HepG2 (cell line): ENCODE measurements around the gene CHKA. TPM values are rescaled to one million over a fixed set of nuclear protein-coding genes. Genes with fewer than 3 reads are reported as not detected.

Experiments
- BRD4 ChIP-seq: sonication (generic); formaldehyde crosslinking; IDR thresholded peaks from 2 replicates; pipeline ENCODE4 v1.4.0; 2020; ENCODE audit warnings: missing genetic modification reagents
- CENPT ChIP-seq: sonication (generic); formaldehyde crosslinking; IDR thresholded peaks from 2 replicates; pipeline ENCODE4 v1.8.0; 2022; ENCODE audit warnings: low read depth, mild to moderate bottlenecking, moderate library complexity, missing genetic modification reagents
- EP300 ChIP-seq, 3 experiments: sonication (generic) in 1 of 3; formaldehyde crosslinking in 1 of 3; IDR thresholded peaks; 2 replicates each; pipeline versions ENCODE4 v1.5.1 to v1.6.1; 2011 to 2020; ENCODE audit warnings: low read depth in 2 of 3, low read length in 2 of 3, borderline replicate concordance in 1 of 3, improper control_type of control experiment in 1 of 3, mild to moderate bottlenecking in 1 of 3, missing genetic modification reagents in 1 of 3, moderate library complexity in 1 of 3
- ETV5 ChIP-seq: IDR thresholded peaks from 2 replicates; pipeline ENCODE4 v1.6.1; 2018; ENCODE audit warnings: missing biosample characterization, missing genetic modification reagents, inconsistent platforms, borderline replicate concordance
- HES4 ChIP-seq: sonication (generic); formaldehyde crosslinking; IDR thresholded peaks from 2 replicates; pipeline ENCODE4 v1.9.0; 2021; ENCODE audit warnings: mild to moderate bottlenecking, missing genetic modification reagents, borderline replicate concordance
- HIVEP1 ChIP-seq: sonication (generic); formaldehyde crosslinking; IDR thresholded peaks from 2 replicates; pipeline ENCODE4 v1.4.0; 2020; ENCODE audit warnings: mild to moderate bottlenecking, missing genetic modification reagents
- IRF2 ChIP-seq: IDR thresholded peaks from 2 replicates; pipeline ENCODE4 v1.6.1; 2018; ENCODE audit warnings: missing genetic modification reagents, missing compliant biosample characterization
- KLF9 ChIP-seq: IDR thresholded peaks from 2 replicates; pipeline ENCODE4 v1.6.1; 2016; ENCODE audit warnings: low read depth
- MATR3 ChIP-seq: sonication (generic); formaldehyde crosslinking; IDR thresholded peaks from 2 replicates; pipeline ENCODE4 v1.4.0; 2020; ENCODE audit warnings: missing genetic modification reagents
- MED1 ChIP-seq: sonication (generic); formaldehyde crosslinking; IDR thresholded peaks from 2 replicates; pipeline ENCODE4 v1.4.0; 2020; ENCODE audit warnings: missing genetic modification reagents
- MTF2 ChIP-seq: sonication (generic); formaldehyde crosslinking; IDR thresholded peaks from 2 replicates; pipeline ENCODE4 v1.5.0; 2020; ENCODE audit warnings: missing genetic modification reagents, borderline replicate concordance
- NFE2L1 ChIP-seq: sonication (generic); formaldehyde crosslinking; IDR thresholded peaks from 2 replicates; pipeline ENCODE4 v1.4.0; 2020; ENCODE audit warnings: missing genetic modification reagents, mild to moderate bottlenecking, borderline replicate concordance
- RCOR2 ChIP-seq: IDR thresholded peaks from 2 replicates; pipeline ENCODE4 v1.6.1; 2016; ENCODE audit warnings: missing biosample characterization, missing genetic modification reagents
- SMARCC2 ChIP-seq: fragments of 450-650 bp; IDR thresholded peaks from 2 replicates; pipeline ENCODE4 v1.6.1; 2017; ENCODE audit warnings: antibody characterized with exemption, mild to moderate bottlenecking
- SOX13 ChIP-seq, 3 experiments: fragments of 450-650 bp in 1 of 3; sonication (generic) in 1 of 3; formaldehyde crosslinking in 1 of 3; IDR thresholded peaks in 2 of 3; conservative IDR thresholded peaks in 1 of 3; 2 replicates each; pipeline versions ENCODE4 v1.5.0 to v1.6.1; 2016 to 2020; ENCODE audit warnings: antibody characterized with exemption in 1 of 3, mild to moderate bottlenecking in 1 of 3, missing compliant biosample characterization in 1 of 3, missing genetic modification reagents in 1 of 3, moderate library complexity in 1 of 3
- ZBTB20 ChIP-seq: sonication (generic); formaldehyde crosslinking; IDR thresholded peaks from 2 replicates; pipeline ENCODE4 v1.8.1; 2023; ENCODE audit warnings: missing genetic modification reagents, low read depth, mild to moderate bottlenecking, borderline replicate concordance
- ZBTB7B ChIP-seq: sonication (generic); formaldehyde crosslinking; IDR thresholded peaks from 2 replicates; pipeline ENCODE4 v1.4.0; 2020; ENCODE audit warnings: missing genetic modification reagents
- ZFP37 ChIP-seq: sonication (generic); formaldehyde crosslinking; IDR thresholded peaks from 2 replicates; pipeline ENCODE4 v1.4.0; 2020; ENCODE audit warnings: missing genetic modification reagents, borderline replicate concordance
- ZFX ChIP-seq: sonication (generic); formaldehyde crosslinking; IDR thresholded peaks from 2 replicates; pipeline ENCODE4 v1.4.0; 2020; ENCODE audit warnings: mild to moderate bottlenecking, low read depth, missing genetic modification reagents, moderate library complexity
- ZNF264 ChIP-seq: sonication (generic); formaldehyde crosslinking; IDR thresholded peaks from 2 replicates; pipeline ENCODE4 v1.4.0; 2020; ENCODE audit warnings: missing genetic modification reagents
- ZNF616 ChIP-seq: sonication (generic); formaldehyde crosslinking; IDR thresholded peaks from 2 replicates; pipeline ENCODE4 v1.5.0; 2020; ENCODE audit warnings: low read depth, mild to moderate bottlenecking, missing genetic modification reagents
- ZSCAN29 ChIP-seq: sonication (generic); formaldehyde crosslinking; conservative IDR thresholded peaks from 2 replicates; pipeline ENCODE4 v1.4.0; 2020; ENCODE audit warnings: mild to moderate bottlenecking, missing genetic modification reagents
- polyA plus RNA-seq, 8 experiments: library from polyadenylated mRNA; depleted of rRNA in 3 of 8; stranded (reverse) in 7 of 8; unstranded in 1 of 8; fragments of >200 nt; fragmentation: Illumina TruSeq in 4 of 8; extraction: Trizol in 4 of 8; gene quantifications; 2 replicates each; pipeline versions ENCODE4 v1.2.1 to v1.2.3, GENCODE V29; 2011 to 2016; ENCODE audit warnings: low read depth in 4 of 8, missing spikeins in 1 of 8, mixed read lengths in 1 of 8; ENCODE audit not compliant: insufficient read depth in 1 of 8
- total RNA-seq, 5 experiments: library from RNA; depleted of rRNA; stranded (reverse); fragments of >200 nt; fragmentation: Illumina TruSeq; extraction: Trizol; gene quantifications; 2 replicates each; pipeline ENCODE4 v1.2.3, GENCODE V29; 2016; ENCODE audit warnings: low read depth in 1 of 5
- TF ChIP-seq, protein P1 (sequence below): sonication (generic); formaldehyde crosslinking; IDR thresholded peaks from 2 replicates; pipeline ENCODE4 v1.4.0; 2020; ENCODE audit warnings: mild to moderate bottlenecking, missing genetic modification reagents
- TF ChIP-seq, protein P2 (sequence below): sonication (generic); formaldehyde crosslinking; IDR thresholded peaks from 2 replicates; pipeline ENCODE4 v1.4.0; 2020; ENCODE audit warnings: mild to moderate bottlenecking, missing genetic modification reagents

The CHKA gene
- total and polyA plus RNA-seq, 2 of the 13 experiments (the other 11 are each of a cell fraction or from before 2014, with no cell fraction given), result 71.6 to 92.7 TPM

DNA sequence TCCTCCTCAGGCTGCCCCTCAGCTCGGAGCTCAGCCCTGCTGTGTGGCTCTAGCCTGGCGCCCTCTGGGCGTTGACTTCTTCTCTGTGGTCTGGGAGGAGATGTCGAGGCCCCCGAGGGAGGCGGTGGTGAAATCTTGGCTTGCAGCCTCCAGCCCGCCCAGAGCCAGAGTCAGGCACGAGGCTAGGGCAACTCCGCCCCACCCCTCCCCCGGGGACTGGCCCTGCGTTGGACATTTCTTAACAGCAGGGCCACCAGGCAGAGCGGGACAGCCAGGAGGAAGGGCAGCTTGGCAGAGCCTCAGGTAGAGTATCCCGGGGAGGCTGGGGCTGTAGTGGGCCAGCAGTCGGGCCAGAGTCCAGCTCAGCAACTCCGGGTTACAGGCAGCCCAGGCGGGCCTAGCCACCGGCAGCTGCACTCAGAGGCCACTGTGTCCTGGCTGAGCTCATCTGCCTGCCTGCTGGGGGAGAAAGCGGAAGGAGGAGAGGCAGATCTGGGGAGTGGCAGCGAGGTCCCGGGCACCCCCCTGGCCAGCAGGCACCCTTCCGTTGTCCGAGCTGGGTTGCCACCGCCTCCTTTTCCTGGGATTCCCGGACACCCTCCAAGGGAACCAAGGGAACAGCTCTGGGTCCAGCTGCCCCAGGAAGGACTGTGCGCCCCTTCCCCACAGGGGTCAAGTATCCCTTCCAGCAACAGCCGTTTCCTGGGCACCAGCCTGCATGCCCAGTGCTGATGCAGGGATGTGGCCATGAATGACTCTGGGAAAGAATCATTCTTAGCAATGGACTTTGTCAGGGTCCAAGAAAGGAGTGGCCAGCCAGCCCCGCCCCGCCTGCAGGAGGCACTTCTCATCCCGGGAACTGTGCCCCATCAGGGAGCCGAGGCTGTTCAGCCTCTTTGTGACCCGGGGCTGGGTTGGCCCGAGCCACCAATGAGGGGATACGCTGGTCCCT, 110.8 kb downstream of the CHKA start, which contains the start of gene ALDH3B1 (continued):
- TF ChIP-seq MED1 (CRISPR knock-in tag) (no peak; the same call in 1 of the 2 replicates), ZNF264 (CRISPR knock-in tag) (peak; percentile 82; the same call in 1 of the 2 replicates), ZBTB20 (CRISPR knock-in tag) (peak; percentile 74; the same call in 1 of the 2 replicates), HIVEP1 (CRISPR knock-in tag) (no peak), KLF9 (no peak), HES4 (CRISPR knock-in tag) (0 out of 2 replicates have a peak, but pooled peaks have one; percentile 64), ZBTB7B (peak; percentile 24; the same call in 1 of the 2 replicates), EP300 (IDR thresholded peaks at IDR 0.05; ENCODE audit: low read depth in 2 of 2, low read length in 2 of 2) (no peak), EP300 (CRISPR knock-in tag; IDR thresholded peaks at IDR 0.05; ENCODE audit: borderline replicate concordance) (no peak), ZNF616 (CRISPR knock-in tag) (no peak; the same call in 1 of the 2 replicates), ZFX (CRISPR knock-in tag) (peak; percentile 89), RCOR2 (CRISPR knock-in tag) (0 out of 2 replicates have a peak, but pooled peaks have one; percentile 16), CENPT (CRISPR knock-in tag) (no peak), SMARCC2 (no peak), NFE2L1 (no peak), ZSCAN29 (CRISPR knock-in tag) (peak; percentile 73; the same call in 1 of the 2 replicates), ETV5 (CRISPR knock-in tag) (no peak), SOX13 (IDR thresholded peaks at IDR 0.05) (no peak), SOX13 (CRISPR knock-in tag; conservative IDR thresholded peaks at IDR 0.05 in 1 of 2, IDR thresholded peaks at IDR 0.05 in 1 of 2) (no peak; a peak in 1 of 4 replicates), MTF2 (CRISPR knock-in tag) (peak; percentile 82; the same call in 1 of the 2 replicates), MATR3 (CRISPR knock-in tag) (no peak), ZFP37 (CRISPR knock-in tag) (no peak), BRD4 (CRISPR knock-in tag) (no peak; the same call in none of the 2 replicates), IRF2 (CRISPR knock-in tag) (no peak)
- TF ChIP-seq, protein P1, sequence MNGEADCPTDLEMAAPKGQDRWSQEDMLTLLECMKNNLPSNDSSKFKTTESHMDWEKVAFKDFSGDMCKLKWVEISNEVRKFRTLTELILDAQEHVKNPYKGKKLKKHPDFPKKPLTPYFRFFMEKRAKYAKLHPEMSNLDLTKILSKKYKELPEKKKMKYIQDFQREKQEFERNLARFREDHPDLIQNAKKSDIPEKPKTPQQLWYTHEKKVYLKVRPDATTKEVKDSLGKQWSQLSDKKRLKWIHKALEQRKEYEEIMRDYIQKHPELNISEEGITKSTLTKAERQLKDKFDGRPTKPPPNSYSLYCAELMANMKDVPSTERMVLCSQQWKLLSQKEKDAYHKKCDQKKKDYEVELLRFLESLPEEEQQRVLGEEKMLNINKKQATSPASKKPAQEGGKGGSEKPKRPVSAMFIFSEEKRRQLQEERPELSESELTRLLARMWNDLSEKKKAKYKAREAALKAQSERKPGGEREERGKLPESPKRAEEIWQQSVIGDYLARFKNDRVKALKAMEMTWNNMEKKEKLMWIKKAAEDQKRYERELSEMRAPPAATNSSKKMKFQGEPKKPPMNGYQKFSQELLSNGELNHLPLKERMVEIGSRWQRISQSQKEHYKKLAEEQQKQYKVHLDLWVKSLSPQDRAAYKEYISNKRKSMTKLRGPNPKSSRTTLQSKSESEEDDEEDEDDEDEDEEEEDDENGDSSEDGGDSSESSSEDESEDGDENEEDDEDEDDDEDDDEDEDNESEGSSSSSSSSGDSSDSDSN (CRISPR knock-in tag), result peak; percentile 94
- TF ChIP-seq, protein P2, sequence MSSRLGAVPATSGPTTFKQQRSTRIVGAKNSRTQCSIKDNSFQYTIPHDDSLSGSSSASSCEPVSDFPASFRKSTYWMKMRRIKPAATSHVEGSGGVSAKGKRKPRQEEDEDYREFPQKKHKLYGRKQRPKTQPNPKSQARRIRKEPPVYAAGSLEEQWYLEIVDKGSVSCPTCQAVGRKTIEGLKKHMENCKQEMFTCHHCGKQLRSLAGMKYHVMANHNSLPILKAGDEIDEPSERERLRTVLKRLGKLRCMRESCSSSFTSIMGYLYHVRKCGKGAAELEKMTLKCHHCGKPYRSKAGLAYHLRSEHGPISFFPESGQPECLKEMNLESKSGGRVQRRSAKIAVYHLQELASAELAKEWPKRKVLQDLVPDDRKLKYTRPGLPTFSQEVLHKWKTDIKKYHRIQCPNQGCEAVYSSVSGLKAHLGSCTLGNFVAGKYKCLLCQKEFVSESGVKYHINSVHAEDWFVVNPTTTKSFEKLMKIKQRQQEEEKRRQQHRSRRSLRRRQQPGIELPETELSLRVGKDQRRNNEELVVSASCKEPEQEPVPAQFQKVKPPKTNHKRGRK (CRISPR knock-in tag), result no peak
